HG03521 (cell line): ENCODE measurements around the gene IFITM1.
"Not testable (repeated sequence)": the region's sequence is repeated elsewhere in the genome, so short reads cannot be mapped to it uniquely, and the experiment has no call there.

ENCODE experiments used
- ATAC-seq: cut with Tn5 transposase; IDR thresholded peaks from one replicate; pipeline ENCODE4 v1.9.1; 2021; ENCODE audit warnings: mild to moderate bottlenecking, moderate library complexity; ENCODE audit not compliant: unreplicated experiment

Gene IFITM1

DNA sequence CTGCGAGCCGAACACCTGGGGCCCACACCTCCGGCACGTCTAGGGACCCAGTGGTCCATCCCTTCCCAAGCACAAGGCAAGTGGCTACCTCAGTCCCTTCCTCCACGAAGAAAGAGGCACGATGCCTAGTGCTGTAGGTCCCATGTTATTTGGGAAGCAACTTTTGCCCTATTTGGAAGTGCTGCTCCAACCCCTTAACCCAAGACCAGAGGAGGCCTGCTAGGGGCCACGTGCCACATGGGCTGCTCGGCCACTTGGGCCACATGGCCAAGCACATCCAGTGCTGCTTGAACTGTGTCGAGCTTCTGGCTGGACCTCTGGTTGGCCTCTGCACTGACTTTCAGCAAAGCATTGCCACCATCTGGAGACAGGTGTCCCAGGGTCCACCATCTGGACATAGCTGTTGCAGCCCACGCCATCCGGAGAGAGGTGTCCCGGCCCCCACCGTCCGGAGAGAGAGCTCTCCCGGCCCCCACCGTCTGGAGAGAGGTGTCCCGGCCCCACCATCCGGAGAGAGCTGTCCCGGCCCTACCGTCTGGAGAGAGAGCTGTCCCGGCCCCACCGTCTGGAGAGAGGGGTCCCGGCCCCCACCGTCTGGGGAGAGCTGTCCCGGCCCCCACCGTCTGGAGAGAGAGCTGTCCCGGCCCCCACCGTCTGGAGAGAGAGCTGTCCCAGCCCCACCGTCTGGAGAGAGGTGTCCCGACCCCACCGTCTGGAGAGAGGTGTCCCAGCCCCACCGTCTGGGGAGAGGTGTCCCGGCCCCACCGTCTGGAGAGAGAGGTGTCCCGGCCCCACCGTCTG lies 49.0 kb downstream of the IFITM1 start:
- ATAC-seq = no peak

DNA sequence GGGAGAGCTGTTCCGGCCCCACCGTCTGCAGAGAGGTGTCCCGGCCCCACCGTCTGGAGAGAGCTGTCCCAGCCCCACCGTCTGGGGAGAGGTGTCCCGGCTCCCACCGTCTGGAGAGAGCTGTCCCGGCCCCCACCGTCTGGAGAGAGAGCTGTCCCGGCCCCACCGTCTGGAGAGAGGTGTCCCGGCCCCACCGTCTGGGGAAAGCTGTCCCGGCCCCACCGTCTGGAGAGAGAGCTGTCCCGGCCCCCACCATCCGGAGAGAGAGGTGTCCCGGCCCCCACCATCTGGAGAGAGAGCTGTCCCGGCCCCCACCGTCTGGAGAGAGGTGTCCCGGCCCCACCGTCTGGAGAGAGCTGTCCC lies 49.6 kb downstream of the IFITM1 start:
- ATAC-seq = not testable (repeated sequence)

DNA sequence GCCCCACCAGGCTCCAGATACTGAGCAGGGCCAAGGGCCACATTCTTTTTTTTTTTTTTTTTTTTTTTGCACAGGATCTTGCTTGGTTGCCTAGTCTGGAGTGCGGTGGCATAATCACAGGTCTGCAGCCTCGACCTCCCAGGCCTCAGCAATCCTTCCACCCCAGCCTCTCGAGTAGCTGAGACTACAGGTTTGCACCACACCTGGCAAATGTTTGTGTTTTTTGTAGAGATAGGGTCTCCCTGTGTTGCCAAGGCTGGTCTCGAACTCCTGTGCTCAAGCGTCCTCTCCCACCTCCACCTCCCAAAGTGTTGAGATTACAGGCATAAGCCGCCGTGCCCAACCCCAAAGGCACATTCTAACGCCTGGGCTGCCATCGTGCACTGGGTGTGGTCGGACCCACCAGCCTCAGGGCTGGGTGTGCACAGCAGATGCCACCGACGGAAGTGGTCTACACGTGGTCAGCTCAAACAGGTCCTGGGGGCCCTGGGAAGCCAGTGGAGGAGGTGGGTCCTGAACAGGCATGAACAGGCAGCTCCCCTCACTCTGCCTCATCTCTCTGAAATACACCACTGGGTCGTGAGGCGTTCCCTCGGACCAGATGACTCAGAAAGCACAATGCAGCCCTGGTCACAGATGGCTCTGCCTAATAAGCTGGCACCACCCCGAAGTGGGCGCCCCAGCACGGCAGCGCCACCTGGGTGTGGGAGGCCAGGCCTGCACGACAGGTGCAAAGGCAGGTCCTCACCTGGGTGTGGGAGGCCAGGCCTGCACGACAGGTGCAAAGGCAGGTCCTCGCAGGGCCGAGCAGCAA lies 50.3 kb downstream of the IFITM1 start:
- ATAC-seq = no peak
